Keratinocyte (primary cell): Measurements from ENCODE around the gene TAS2R14.

Source experiments
- EZH2 ChIP-seq: IDR thresholded peaks from one replicate; pipeline ENCODE4 v1.6.1; 2012; ENCODE audit warnings: inconsistent platforms, mild to moderate bottlenecking, low read length, moderate library complexity
- TF ChIP-seq, protein P1 (sequence below), 3 experiments: IDR thresholded peaks in 1 of 3; conservative IDR thresholded peaks in 1 of 3; optimal IDR thresholded peaks in 1 of 3; 2 replicates in 2 of 3; 3 replicates in 1 of 3; pipeline versions ENCODE3 to v1.5.1; 2011; ENCODE audit warnings: low read length in 3 of 3, mild to moderate bottlenecking in 3 of 3, moderate library complexity in 2 of 3, control low read depth in 1 of 3, inconsistent platforms in 1 of 3; ENCODE audit not compliant: insufficient read depth in 2 of 3; ENCODE audit errors: extremely low read depth in 1 of 3

DNA sequence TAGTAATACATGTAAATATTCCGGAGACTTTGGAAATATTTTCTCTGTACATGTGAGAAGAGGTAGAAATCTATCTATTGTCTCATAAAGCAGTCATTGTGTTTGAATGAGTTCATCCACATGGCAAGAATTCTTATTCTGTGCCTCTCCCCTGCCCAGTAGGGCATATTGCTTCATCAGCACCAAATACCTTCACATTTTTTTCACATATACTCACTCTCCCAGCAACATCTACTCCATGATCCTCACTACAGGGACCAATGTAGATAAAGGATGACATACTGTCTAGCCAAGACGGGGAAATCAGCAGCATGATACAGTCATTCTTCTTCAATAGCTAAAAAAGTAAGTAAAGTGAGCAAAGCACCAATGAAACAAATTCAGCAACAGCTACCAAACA, 1.3 kb upstream of the TAS2R14 start:
- TF ChIP-seq, protein P1, sequence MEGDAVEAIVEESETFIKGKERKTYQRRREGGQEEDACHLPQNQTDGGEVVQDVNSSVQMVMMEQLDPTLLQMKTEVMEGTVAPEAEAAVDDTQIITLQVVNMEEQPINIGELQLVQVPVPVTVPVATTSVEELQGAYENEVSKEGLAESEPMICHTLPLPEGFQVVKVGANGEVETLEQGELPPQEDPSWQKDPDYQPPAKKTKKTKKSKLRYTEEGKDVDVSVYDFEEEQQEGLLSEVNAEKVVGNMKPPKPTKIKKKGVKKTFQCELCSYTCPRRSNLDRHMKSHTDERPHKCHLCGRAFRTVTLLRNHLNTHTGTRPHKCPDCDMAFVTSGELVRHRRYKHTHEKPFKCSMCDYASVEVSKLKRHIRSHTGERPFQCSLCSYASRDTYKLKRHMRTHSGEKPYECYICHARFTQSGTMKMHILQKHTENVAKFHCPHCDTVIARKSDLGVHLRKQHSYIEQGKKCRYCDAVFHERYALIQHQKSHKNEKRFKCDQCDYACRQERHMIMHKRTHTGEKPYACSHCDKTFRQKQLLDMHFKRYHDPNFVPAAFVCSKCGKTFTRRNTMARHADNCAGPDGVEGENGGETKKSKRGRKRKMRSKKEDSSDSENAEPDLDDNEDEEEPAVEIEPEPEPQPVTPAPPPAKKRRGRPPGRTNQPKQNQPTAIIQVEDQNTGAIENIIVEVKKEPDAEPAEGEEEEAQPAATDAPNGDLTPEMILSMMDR (optimal IDR thresholded peaks at IDR 0.05 in 1 of 3, IDR thresholded peaks at IDR 0.05 in 1 of 3, conservative IDR thresholded peaks at IDR 0.05 in 1 of 3; ENCODE audit: extremely low read depth in 1 of 3, insufficient read depth in 2 of 3, low read length in 3 of 3): no peak
- TF ChIP-seq EZH2: no peak
